K562 (cell line): Measurements from ENCODE around the gene HOXD12. TPM values are rescaled to one million over a fixed set of nuclear protein-coding genes. Genes with fewer than 3 reads are reported as not detected.
A peak's percentile ranks its signal among the peaks of the same experiment; 100 is the strongest.

Source experiments
- BDP1 ChIP-seq: IDR thresholded peaks from 3 replicates; pipeline ENCODE4 v1.6.1; 2011; ENCODE audit not compliant: insufficient read length, insufficient read depth
- BRF1 ChIP-seq: IDR thresholded peaks from 3 replicates; pipeline ENCODE4 v1.6.1; 2011; ENCODE audit warnings: borderline replicate concordance, mild to moderate bottlenecking; ENCODE audit not compliant: insufficient read length; ENCODE audit errors: extremely low read depth
- CAMTA2 ChIP-seq: fragments of 250-450 bp; sonication (Bioruptor Pico); conservative IDR thresholded peaks from 2 replicates; pipeline ENCODE4 v1.5.1; 2022
- CLOCK ChIP-seq: fragments of 250-450 bp; sonication (Bioruptor Pico); IDR thresholded peaks from 2 replicates; pipeline ENCODE4 v1.4.0; 2020; ENCODE audit warnings: mild to moderate bottlenecking, moderate library complexity, borderline replicate concordance
- E2F3 ChIP-seq: fragments of 250-450 bp; sonication (Bioruptor Pico); IDR thresholded peaks from 2 replicates; pipeline ENCODE4 v1.4.0; 2020; ENCODE audit warnings: mild to moderate bottlenecking
- EZH2 ChIP-seq: IDR thresholded peaks from 2 replicates; pipeline ENCODE4 v1.6.1; 2012; ENCODE audit warnings: low read depth, mild to moderate bottlenecking, inconsistent platforms, low read length, borderline replicate concordance
- ILK ChIP-seq: fragments of 450-650 bp; IDR thresholded peaks from 2 replicates; pipeline ENCODE4 v1.6.1; 2016; ENCODE audit warnings: missing genetic modification characterization, low read depth, mild to moderate bottlenecking, missing compliant biosample characterization, moderate library complexity, borderline replicate concordance
- KLF10 ChIP-seq: fragments of 250-450 bp; sonication (Bioruptor Pico); IDR thresholded peaks from 2 replicates; pipeline ENCODE4 v1.6.1; 2021; ENCODE audit warnings: matching md5 sums
- PREB ChIP-seq: sonication (generic); formaldehyde crosslinking; IDR thresholded peaks from 2 replicates; pipeline ENCODE4 v1.8.1; 2023; ENCODE audit warnings: mild to moderate bottlenecking, missing genetic modification reagents
- RBBP5 ChIP-seq: fragments of 200-600 bp; sonication (generic); IDR thresholded peaks from 2 replicates; pipeline ENCODE4 v1.6.1; 2012; ENCODE audit warnings: borderline replicate concordance, mild to moderate bottlenecking, low read length, control low read depth, inconsistent platforms; ENCODE audit not compliant: insufficient read depth, poor library complexity, severe bottlenecking
- ZBTB33 ChIP-seq: sonication (generic); formaldehyde crosslinking; IDR thresholded peaks from 2 replicates; pipeline ENCODE4 v1.8.1; 2023; ENCODE audit warnings: mild to moderate bottlenecking, missing genetic modification reagents
- ZNF79 ChIP-seq: fragments of 250-450 bp; sonication (Bioruptor Pico); IDR thresholded peaks from 2 replicates; pipeline ENCODE4 v1.4.0; 2020; ENCODE audit warnings: low read depth, mild to moderate bottlenecking, moderate library complexity
- polyA plus RNA-seq, 8 experiments: library from polyadenylated mRNA; depleted of rRNA in 4 of 8; stranded (reverse) in 5 of 8; unstranded in 3 of 8; fragments of >200 nt; fragmentation: Nextera tagmentation in 2 of 8; fragmentation: Illumina TruSeq in 1 of 8; extraction: Ambion mirVana in 2 of 8; extraction: Trizol in 1 of 8; gene quantifications; 2 replicates each; pipeline versions ENCODE4 v1.2.1 to v1.2.3, GENCODE V29; 2011 to 2014; ENCODE audit warnings: inconsistent platforms in 1 of 8, missing spikeins in 1 of 8
- total RNA-seq, 7 experiments: library from RNA; depleted of rRNA in 6 of 7; stranded (reverse); fragments of >200 nt in 6 of 7; fragmentation: Illumina TruSeq in 2 of 7; extraction: Trizol in 2 of 7; gene quantifications; 2 replicates each; pipeline versions ENCODE4 v1.2.1 to v1.2.3, GENCODE V29; 2011 to 2021; ENCODE audit warnings: low replicate concordance in 1 of 7
- TF ChIP-seq, protein P1 (sequence below): fragments of 450-650 bp; conservative IDR thresholded peaks from 2 replicates; pipeline ENCODE4 v1.6.1; 2016; ENCODE audit warnings: missing genetic modification characterization, low read depth, mild to moderate bottlenecking, control low read depth, missing compliant biosample characterization
- TF ChIP-seq, protein P2 (sequence below): fragments of 450-650 bp; formaldehyde crosslinking; IDR thresholded peaks from 2 replicates; pipeline ENCODE4 v1.4.0; 2020; ENCODE audit warnings: mild to moderate bottlenecking

HOXD12 gene
- total and polyA plus RNA-seq, 9 of the 15 experiments (the other 6 are each of a cell fraction or from before 2014, with no cell fraction given): not detected

DNA sequence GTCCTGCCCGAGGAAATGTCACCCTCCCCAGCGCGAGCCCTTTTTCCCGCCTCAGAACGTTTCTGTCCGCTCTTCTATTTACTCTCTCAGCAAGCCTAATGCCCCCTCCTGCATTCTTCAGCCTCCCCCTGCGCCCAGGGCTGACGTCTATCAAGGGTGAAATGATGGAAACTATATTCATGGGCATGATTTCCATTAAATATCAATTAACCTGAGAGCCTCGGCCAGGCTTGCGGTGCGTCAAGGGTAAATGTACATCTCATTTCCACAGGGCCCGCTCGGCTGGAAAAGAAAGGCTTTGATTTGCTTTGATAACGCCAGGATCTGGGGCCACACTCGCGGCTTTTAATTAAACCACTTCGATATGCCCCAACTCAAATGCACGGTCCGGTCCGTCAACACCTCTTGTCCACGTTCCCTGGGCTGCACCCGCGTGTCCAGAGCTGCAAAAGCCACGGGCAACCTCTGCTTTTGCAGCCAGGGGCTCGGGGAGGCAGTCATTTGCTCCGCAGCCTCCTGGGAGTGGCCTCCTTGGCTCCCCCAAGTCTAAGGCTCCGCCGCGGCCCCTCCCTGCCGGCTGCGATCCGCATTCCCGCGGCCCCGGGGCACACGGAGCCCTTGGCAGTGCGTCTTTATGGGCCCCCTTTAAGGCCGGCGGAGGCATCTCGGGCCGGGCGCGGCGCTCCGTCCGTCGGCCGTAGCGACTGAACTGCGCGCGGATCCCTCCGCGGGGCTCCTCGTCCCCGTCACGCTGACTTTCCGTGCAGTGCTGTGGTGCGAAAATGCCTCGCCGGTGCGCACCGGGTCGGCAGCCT, 29.6 kb downstream of the HOXD12 start, which contains the start of gene HOXD8 (continued):
- TF ChIP-seq CLOCK (CRISPR knock-in tag): no peak
- no peak for TF ChIP-seq ILK (tag)
- TF ChIP-seq, protein P1, sequence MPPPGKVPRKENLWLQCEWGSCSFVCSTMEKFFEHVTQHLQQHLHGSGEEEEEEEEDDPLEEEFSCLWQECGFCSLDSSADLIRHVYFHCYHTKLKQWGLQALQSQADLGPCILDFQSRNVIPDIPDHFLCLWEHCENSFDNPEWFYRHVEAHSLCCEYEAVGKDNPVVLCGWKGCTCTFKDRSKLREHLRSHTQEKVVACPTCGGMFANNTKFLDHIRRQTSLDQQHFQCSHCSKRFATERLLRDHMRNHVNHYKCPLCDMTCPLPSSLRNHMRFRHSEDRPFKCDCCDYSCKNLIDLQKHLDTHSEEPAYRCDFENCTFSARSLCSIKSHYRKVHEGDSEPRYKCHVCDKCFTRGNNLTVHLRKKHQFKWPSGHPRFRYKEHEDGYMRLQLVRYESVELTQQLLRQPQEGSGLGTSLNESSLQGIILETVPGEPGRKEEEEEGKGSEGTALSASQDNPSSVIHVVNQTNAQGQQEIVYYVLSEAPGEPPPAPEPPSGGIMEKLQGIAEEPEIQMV (tag): no peak
- TF ChIP-seq E2F3 (CRISPR knock-in tag): no peak
- TF ChIP-seq EZH2: peak; percentile 74; the same call in 1 of the 2 replicates
- TF ChIP-seq BRF1: no peak
- no peak for TF ChIP-seq BDP1
- no peak for TF ChIP-seq RBBP5
- no peak for TF ChIP-seq ZNF79 (CRISPR knock-in tag)
- no peak for TF ChIP-seq ZBTB33 (CRISPR knock-in tag)
- TF ChIP-seq, protein P2, sequence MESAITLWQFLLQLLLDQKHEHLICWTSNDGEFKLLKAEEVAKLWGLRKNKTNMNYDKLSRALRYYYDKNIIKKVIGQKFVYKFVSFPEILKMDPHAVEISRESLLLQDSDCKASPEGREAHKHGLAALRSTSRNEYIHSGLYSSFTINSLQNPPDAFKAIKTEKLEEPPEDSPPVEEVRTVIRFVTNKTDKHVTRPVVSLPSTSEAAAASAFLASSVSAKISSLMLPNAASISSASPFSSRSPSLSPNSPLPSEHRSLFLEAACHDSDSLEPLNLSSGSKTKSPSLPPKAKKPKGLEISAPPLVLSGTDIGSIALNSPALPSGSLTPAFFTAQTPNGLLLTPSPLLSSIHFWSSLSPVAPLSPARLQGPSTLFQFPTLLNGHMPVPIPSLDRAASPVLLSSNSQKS (CRISPR knock-in tag): no peak
- TF ChIP-seq CAMTA2 (CRISPR knock-in tag): no peak
- no peak for TF ChIP-seq PREB (CRISPR knock-in tag)
- no peak for TF ChIP-seq KLF10 (CRISPR knock-in tag)
